NCI-H2227 treated with DMSO at 0.1 percent for 48 hours (cell line): Measurements from ENCODE around the gene SLC36A3.
"Not testable (repeated sequence)": the region's sequence is repeated elsewhere in the genome, so short reads cannot be mapped to it uniquely, and the experiment has no call there.

Experiments
- DNase-seq: peaks from one replicate; lab custom pipeline; 2025; lab: John Stamatoyannopoulos, UW

Gene SLC36A3

GRCh38 chr5:151237685-151238084, 65.9 kb downstream of the SLC36A3 start:
- DNase-seq = no peak

DNA sequence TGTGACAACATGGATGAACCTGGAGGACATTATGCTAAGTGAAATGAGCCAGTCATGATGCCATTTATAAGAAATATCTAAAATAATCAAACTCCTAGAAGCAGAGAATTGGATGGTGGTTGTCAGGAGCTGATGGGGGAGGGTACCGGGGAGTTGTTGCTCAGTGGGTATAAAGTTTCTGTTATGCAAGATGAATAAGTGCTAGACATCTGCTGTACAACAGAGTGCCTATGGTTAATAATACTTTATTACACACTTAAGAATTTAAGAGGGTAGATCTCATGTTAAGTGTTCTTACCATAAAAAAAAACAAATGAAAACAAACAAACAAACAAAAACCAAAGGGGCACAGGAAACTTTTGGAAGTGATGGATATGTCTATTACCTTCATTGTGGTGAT, 66.7 kb downstream of the SLC36A3 start:
- no peak for DNase-seq

DNA sequence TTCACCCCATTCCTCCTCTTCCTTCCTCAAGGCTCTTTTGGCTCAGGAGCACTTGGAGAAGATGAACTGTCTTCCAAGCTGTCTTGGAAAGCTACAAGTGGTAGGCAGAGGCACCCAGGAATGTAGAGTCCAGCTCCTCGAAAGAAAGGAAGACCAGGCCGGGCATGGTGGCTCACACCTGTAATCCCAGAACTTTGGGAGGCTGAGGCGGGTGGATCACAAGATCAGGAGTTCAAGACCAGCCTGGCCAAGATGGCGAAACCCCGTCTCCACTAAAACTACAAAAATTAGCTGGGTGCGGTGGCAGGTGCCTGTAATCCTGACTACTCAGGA, 68.4 kb downstream of the SLC36A3 start:
- not testable (repeated sequence) for DNase-seq

- DNase-seq = no peak
Observed at GRCh38 chr5:151234476-151235238, 68.9 kb downstream of the SLC36A3 start.

GRCh38 chr5:151233616-151234085, 69.9 kb downstream of the SLC36A3 start:
- no peak for DNase-seq

GRCh38 chr5:151231359-151231758, 72.2 kb downstream of the SLC36A3 start:
- DNase-seq = no peak

DNA sequence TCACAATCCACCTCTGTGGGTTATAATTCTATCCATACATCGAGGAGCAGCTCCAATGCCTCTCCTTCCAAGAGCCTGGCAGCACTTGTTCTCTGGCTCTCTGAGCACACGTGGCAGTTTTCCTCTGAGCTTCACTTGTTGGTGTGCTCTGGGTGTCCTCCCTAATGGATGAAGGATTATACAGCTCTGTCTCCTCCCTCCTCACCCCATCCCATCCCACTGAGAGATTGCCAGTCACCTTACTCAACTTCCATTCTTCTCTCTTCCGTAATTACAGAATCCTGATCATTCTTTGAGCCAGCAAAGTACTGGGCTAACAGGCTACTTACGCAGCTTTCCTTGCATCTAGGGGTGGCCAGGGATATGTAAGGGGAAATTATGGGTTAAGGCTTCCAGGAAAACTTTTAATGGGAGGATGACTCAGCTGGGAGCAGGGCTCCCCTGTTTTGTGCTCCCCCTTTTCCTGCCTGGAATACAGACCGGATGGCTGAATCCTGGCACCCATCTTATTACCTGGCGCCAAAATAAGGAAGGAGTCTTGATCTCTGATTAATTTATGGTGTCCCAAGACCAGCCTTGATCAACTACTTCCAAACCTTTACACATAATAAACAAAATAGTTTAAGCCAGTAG, 73.4 kb downstream of the SLC36A3 start:
- DNase-seq = no peak

- DNase-seq = no peak
Observed at GRCh38 chr5:151228986-151229385, 74.6 kb downstream of the SLC36A3 start.

DNA sequence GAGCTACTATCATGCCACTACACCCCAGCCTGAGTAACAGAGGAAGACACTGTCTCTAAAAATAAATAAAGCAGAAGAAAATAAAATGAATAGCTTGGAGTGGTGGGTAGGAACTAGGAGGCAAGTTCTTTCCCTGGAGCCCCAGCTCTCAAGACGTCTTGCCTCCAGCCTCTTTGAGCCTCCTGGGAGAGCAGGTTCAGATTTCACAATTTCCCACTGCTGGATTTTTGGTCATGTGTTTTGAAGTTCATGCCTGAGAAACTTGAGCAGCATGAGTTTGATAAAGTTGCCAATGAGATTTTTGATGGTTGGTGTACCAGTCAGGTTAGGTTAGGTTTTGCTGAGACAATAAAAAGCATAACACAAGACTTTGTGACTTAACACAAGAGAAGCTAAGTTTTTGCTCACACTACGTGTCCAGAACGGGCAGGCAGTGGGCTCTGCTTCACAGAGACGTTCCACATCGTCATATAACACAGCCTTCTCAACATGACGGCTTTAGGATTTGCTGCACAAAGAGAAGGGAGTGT, 75.6 kb downstream of the SLC36A3 start:
- no peak for DNase-seq
